ENCODE results near the gene MAGEA4. TPM values are rescaled to one million over a fixed set of nuclear protein-coding genes. Genes with fewer than 3 reads are reported as not detected.

The MAGEA4 gene
- total and polyA plus RNA-seq, 12 donors = not detected

DNA sequence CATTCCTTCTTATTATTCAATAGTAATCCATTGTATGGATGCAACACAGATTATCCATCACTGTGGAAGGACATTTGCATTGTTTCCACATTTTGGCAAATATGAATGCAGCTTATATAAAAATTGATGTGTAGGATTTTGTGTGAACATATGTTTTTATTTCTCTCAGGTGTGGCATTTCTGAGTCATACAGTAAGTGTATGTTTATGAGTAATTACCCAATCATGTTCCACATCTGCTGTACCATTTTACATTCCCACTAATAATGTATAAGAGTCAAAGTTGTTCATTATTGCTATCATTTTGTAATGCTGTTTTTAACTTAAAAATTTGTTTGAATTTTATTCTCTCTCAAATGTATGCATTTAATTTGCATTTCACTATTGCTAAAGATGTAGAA, 25.5 kb downstream of the MAGEA4 start:
- H3K4me1 ChIP-seq (replicated peaks in 1 of 2) = no peaks in the 10 kb centered on the region
- H3K4me3 ChIP-seq = no peak overlapping the region
- H3K36me3 ChIP-seq (replicated peaks in 1 of 2) = no peaks in the 10 kb centered on the region
- DNase-seq = no peak
- no peaks in the 10 kb centered on the region for H3K27me3 ChIP-seq
- H3K27ac ChIP-seq = no peak overlapping the region
- H3K9me3 ChIP-seq (replicated peaks in 1 of 3) = no peaks in the 10 kb centered on the region
- intact Hi-C loops (cut with DNase I) = no loop called here
- no peak for TF ChIP-seq POLR2A (IDR thresholded peaks at IDR 0.05)
- TF ChIP-seq, protein P1, sequence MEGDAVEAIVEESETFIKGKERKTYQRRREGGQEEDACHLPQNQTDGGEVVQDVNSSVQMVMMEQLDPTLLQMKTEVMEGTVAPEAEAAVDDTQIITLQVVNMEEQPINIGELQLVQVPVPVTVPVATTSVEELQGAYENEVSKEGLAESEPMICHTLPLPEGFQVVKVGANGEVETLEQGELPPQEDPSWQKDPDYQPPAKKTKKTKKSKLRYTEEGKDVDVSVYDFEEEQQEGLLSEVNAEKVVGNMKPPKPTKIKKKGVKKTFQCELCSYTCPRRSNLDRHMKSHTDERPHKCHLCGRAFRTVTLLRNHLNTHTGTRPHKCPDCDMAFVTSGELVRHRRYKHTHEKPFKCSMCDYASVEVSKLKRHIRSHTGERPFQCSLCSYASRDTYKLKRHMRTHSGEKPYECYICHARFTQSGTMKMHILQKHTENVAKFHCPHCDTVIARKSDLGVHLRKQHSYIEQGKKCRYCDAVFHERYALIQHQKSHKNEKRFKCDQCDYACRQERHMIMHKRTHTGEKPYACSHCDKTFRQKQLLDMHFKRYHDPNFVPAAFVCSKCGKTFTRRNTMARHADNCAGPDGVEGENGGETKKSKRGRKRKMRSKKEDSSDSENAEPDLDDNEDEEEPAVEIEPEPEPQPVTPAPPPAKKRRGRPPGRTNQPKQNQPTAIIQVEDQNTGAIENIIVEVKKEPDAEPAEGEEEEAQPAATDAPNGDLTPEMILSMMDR (IDR thresholded peaks at IDR 0.05) = no peak

DNA sequence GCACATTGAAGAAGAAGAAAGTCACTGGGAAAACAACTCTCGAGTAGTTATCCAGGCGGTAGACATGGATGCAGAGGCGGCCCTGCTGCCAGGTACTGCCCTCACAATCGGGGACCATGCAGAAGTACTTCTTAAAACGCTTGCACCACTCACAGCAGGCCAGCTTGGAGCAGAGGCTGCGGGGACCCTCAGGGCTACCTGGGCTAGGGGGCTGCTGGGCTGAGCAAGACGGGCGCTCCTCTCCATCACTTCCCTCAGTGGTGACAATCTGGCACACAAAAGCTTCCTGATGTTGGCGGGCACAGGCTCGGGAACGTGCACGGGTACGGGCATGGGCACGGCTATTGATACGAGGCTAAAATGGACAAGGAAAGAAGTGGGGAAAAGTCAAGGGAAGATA, 42.0 kb downstream of the MAGEA4 start:
- Histone ChIP-seq H3K27ac (no peak overlapping the region), H3K4me1 (replicated peaks in 1 of 2) (no peaks in the 10 kb centered on the region), H3K4me3 (no peak overlapping the region), H3K9me3 (replicated peaks in 1 of 3) (no peaks in the 10 kb centered on the region), H3K36me3 (replicated peaks in 1 of 2) (no peaks in the 10 kb centered on the region), H3K27me3 (no peaks in the 10 kb centered on the region)
- WGBS, 4 donors = 84 to 98% (median 91%) methylated on average over 6 to 15 of the region's 15 CpGs
- intact Hi-C loops (cut with DNase I) = no loop called here
- TF ChIP-seq POLR2A (IDR thresholded peaks at IDR 0.05) = no peak
- TF ChIP-seq, protein P1 (IDR thresholded peaks at IDR 0.05) = no peak
- no peak for DNase-seq

DNA sequence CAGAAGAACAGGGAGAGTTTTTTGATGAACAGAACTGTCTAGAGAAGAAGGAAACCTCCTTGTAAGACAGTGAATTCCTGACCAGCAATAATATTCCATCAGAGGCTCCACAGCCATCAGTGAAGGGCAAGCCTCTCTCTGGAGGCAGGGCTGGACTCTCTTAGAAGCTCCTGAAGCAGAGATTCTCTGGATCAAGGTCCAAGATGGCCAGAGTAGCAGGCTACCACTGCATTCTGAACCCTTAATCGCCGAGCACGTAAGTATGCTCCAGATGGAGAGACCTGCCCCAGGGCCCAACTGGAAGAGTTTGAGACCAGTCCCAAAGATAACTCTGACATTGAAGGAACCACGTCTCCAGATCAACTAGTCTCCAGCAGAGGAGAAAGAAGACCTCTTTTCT, 45.4 kb downstream of the MAGEA4 start:
- Histone ChIP-seq H3K4me1 (replicated peaks in 1 of 2) (no peaks in the 10 kb centered on the region), H3K9me3 (replicated peaks in 1 of 3) (no peaks in the 10 kb centered on the region), H3K27ac (no peak overlapping the region), H3K36me3 (replicated peaks in 1 of 2) (no peaks in the 10 kb centered on the region), H3K27me3 (no peaks in the 10 kb centered on the region), H3K4me3 (no peak overlapping the region)
- TF ChIP-seq POLR2A (IDR thresholded peaks at IDR 0.05) = no peak
- TF ChIP-seq, protein P1 (IDR thresholded peaks at IDR 0.05) = no peak
- DNase-seq = no peak
- intact Hi-C loops (cut with DNase I) = no loop called here
- 43 to 79% (median 78%) methylated on average over 1 to 4 of the region's 4 CpGs; no CpG with 5 or more reads in 1 of the 4 donors for WGBS, 4 donors

DNA sequence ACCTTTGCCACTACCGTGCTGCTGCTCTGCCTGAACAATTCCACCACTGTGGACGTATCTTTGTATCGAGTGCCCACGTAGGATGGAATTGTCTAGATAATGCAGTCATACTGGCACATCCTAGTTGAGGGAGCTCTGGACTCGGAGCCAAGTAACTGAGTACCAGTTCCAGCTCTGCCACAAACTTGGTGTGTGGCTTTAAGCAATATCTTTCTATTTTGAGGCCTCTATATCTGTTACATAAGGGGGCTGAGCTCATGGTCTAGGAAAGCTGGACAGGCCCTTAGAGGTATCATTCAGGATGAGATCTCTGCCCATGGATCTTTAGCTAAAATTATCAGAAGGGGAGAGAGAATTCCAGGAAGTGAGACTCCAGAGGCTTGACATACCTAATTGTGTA, 49.3 kb downstream of the MAGEA4 start:
- no peak overlapping the region for H3K27ac ChIP-seq
- H3K9me3 ChIP-seq (replicated peaks in 1 of 3) = no peaks in the 10 kb centered on the region
- intact Hi-C loops (cut with DNase I) = no loop called here
- no peaks in the 10 kb centered on the region for H3K27me3 ChIP-seq
- no peak overlapping the region for H3K4me3 ChIP-seq
- 71 to 93% (median 72%) methylated on average over 4 to 5 of the region's 5 CpGs for WGBS, 4 donors
- DNase-seq = no peak
- TF ChIP-seq, protein P1 (IDR thresholded peaks at IDR 0.05) = no peak
- no peak for TF ChIP-seq POLR2A (IDR thresholded peaks at IDR 0.05)
- no peaks in the 10 kb centered on the region for H3K4me1 ChIP-seq (replicated peaks in 1 of 2)
- H3K36me3 ChIP-seq (replicated peaks in 1 of 2) = no peaks in the 10 kb centered on the region

Measured in adrenal gland (tissue), 12 donors.